Hepatic stellate cell (primary cell): Measurements from ENCODE around the gene RXFP3.
"Not testable (repeated sequence)": the region's sequence is repeated elsewhere in the genome, so short reads cannot be mapped to it uniquely, and the experiment has no call there.

ENCODE experiments used
- DNase-seq: peaks from one replicate; pipeline ENCODE4 v3.0.0; 2011; ENCODE audit warnings: low spot score

Gene RXFP3

GRCh38 chr5:33937017-33937706 is 976 bp downstream of the RXFP3 start:
- DNase-seq = no peak

GRCh38 chr5:33937707-33938506 is 1.7 kb downstream of the RXFP3 start:
- no peak for DNase-seq

DNA sequence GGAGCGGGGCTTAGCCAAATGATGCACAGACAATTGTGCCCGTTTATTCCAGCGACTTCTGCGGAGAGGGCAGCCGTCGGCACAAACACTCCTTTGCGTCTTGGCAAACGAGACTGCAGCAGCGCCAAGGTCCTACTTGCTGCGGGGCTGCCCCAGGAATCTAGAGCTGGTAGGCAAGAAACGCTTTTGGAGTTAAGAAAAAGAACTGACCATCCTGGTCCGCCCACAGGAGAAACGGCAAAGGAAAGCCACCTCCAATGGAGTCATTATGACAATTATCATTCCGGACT is 2.3 kb downstream of the RXFP3 start:
- no peak for DNase-seq

DNA sequence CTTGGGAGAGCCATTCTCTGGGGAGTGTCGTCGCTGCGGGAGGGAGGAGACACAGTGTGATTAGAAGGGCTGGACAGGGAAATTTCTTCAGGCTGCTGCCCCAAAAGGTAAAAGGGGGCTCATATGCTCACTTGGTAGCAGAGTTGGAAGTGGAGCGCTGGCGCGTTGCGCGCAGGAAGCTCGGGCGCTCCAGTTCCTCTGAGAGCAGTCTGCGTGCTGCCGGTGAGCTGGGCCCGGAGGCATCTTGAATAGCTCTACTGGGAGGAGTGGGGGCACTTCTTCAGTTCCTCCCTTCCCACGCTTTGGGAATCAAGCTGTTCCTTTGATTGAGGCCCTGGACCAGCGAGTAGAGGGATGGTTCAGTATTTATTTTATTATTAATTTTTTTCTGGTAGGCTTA is 2.7 kb downstream of the RXFP3 start:
- DNase-seq = no peak

DNA sequence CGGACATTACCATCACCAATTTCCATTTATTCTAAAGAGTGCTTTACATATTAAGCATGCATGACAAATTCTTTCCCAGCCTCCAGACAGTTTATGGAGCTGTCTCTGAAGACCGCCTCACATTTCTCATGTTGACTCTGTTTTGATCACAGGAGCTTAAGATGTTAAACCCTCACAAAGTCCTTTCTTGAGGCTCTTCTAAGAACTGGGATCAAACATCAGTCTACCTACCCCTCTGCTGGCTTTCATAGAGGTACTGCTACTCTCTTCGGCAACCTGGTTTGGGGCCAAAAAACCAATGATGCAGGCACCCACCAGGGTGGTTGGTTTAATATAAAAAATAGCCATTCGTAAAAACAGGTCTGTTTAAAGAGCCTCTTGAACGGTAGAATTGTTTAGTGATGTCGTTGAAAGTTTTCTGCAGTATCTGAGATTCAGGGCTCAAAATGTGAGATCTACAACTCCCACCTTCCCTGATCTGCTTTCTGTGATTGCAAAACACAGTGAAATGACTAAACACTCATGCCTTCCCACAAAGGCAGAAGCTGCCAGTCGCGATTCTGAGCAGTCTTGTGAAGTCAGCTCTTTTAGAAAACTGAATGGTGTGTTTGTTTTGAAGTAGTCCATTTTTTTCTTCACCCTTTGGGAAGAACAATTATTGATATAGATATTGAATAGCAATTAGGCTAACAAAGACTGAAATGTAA is 3.5 kb downstream of the RXFP3 start:
- DNase-seq = no peak

GRCh38 chr5:33941090-33941489 is 4.9 kb downstream of the RXFP3 start:
- no peak for DNase-seq

GRCh38 chr5:33944543-33945132 is 8.5 kb downstream of the RXFP3 start:
- no peak for DNase-seq

DNA sequence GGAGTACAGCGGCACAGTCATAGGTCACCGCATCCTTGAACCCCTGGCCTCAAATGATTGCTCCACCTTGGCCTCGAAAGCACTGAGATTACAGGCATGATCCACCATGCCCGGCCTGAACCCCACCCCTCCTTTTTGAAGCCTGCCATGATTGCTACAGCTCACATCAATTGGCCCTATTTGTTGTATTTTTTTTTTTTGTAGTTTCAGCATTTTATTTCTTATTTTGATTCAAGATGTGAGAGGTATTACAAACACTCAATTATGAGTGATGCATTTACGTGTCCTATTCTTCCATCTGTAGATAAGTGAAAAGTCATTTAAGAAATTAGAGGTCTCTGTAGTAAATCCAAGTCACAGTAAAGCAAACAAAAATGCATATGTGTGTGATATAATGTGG is 16.0 kb downstream of the RXFP3 start:
- not testable (repeated sequence) for DNase-seq

GRCh38 chr5:33957577-33958150 is 21.5 kb downstream of the RXFP3 start:
- no peak for DNase-seq

- no peak for DNase-seq
These were observed 22.0 kb downstream of the RXFP3 start for GRCh38 chr5:33958176-33958575.

DNA sequence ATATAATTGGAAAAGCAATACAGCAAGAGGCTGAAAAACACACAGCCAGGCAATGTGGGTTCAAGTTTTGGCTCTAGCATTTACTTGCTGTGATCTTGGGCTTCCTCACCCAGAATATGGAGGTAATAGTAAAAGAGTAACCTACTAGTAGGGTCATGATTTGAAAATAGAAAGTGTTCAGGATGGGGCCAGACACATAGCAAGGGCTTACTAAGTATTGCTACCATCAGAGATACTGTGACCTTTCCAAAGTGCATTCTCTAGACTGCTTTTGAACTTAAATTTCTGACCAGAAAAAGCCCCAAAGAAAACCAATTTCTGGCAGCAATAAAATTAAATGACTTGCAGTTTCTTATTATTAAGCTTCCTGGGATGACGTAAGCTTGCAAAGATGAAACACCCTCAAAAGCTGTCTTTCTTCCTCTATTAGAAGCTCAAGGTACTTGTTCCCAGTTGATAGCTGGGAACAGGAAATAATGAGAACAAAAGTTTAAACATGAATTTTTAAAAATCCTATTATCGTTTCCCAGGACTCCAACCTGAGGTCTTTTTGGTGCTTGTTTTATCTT is 28.0 kb downstream of the RXFP3 start:
- DNase-seq = no peak

GRCh38 chr5:33966805-33967204 is 30.6 kb downstream of the RXFP3 start:
- DNase-seq = no peak

GRCh38 chr5:33968211-33969005 is 32.2 kb downstream of the RXFP3 start:
- no peak for DNase-seq

DNA sequence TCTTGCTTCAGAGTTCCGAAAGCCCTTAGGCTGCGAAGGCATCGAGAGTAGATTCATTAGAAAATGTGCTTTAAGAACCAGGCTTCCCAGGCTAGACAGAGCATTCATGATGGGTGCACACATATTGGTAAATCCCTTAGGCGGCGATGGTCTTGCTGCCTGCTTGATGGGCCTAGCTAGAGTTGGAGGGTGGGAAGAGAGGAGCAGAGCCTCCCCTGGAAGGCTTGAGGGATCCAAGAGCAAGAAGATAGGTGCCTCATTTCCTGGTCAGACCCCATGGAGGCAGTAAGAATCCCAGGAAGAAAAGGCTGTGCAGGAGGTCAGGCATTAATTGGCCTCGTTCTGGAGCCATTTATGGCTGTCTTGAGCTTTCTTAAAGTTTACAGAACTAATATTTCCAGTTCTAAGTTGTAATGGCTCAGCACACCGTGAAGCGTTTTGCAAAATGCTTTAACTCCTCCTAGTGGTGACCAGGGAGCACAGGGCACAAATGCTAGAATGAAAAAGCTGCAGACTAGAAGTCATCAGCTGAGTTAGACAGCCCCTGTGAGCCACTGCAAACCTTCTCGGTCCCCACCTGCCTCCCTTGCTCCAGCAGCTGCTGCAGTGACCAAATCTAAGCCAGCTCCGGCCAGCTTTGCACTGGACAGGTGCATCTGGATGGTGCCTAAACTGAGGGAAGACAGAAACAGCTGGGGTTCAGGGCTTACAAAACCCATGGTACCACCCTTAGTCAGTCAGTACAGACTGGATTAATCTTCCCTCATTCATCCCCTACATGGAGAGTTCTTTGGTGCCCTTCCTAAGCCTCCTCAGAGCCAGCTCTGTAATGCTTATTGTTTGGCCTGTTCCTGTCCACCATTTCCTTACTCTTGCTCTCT is 33.6 kb downstream of the RXFP3 start:
- DNase-seq = peak; percentile 70

DNA sequence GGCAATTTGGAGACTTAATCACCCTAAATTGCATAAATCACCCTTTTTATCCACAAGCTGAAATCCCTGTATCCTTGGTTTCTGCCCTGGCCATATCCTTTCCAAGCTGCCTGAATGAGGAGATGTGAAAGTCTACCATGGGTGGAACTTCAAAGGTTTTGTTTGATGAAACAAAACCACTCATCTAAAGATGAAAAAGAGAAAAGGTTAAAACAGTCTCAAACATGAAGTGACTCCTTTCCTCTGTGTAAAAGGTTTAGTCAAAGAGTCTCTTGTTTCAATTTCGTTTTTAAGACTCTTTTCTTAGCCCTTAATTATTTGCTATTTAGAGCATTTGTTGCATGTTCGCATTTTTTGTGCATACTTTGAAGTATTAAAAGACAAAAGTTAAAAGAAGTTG is 37.1 kb downstream of the RXFP3 start:
- DNase-seq = no peak

DNA sequence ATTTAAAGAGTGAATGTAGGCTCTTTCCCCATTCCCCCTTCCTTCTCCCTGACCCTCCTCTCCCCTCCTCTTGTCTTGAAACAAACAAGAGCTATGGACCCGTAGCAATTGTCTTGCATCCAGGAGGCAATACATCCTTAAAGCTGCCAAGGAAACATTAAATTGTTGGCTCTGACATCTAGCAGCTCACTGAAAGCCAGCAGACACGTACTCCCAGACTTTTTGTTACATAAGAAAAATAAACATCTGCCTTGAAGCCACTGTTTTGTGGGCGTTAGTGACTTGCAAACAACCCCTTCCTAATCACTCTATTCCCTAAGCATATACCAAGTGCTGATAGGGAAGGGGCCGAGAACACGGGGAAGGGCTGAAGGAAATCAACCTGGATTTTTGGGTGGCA is 39.7 kb downstream of the RXFP3 start:
- no peak for DNase-seq

- DNase-seq = no peak
These were observed 40.1 kb downstream of the RXFP3 start for GRCh38 chr5:33976307-33976706.

- no peak for DNase-seq
These were observed 42.1 kb downstream of the RXFP3 start for GRCh38 chr5:33978306-33978705.

DNA sequence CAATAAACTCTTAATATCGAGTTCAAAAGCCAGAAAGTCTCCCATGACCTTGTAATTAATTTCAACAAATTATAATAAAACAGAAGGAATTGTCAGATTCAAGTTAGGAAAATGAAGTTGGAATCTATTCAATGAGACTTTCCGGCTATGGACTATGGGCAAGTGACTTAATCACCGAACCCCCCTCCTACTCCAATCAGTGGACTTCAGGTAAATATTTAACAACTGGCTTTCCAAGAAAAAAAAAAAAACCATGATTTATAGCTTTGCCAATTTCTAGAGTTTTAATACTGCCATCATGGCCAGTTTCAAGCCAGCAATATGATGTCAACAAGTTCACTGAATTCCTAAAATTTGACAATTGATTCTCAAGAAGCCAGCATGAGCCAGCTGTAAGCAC is 43.8 kb downstream of the RXFP3 start:
- no peak for DNase-seq

GRCh38 chr5:33981408-33982162 is 45.4 kb downstream of the RXFP3 start:
- DNase-seq = no peak
